ENCODE data around the gene ATP6V1C2.

The ATP6V1C2 gene

GRCh38 chr2:10752236-10752635, 30.8 kb downstream of the ATP6V1C2 start:
- CTCF ChIA-PET, result no interaction called here
- Histone ChIP-seq H3K4me1 (ENCODE audit: control insufficient read depth, insufficient read depth, low read length) (no peaks in the 10 kb centered on the region), H3K36me3 (ENCODE audit: control insufficient read depth in 2 of 2, insufficient read depth in 1 of 2, low read length in 2 of 2) (no peaks in the 10 kb centered on the region), H3K4me3 (ENCODE audit: low read depth, low read length) (no peak overlapping the region), H3K9me3 (ENCODE audit: control insufficient read depth, insufficient read depth, low read depth, low read length) (no peaks in the 10 kb centered on the region), H3K27ac (ENCODE audit: extremely low read depth, low read depth, low read length) (no peak overlapping the region)
- POLR2A ChIA-PET, result no interaction called here
- TF ChIP-seq ZNF23 (tag by site-specific recombination; IDR thresholded peaks at IDR 0.05; ENCODE audit: borderline replicate concordance) (no peak), ZNF426 (tag by site-specific recombination; IDR thresholded peaks at IDR 0.05) (no peak), ZBTB21 (tag by site-specific recombination; IDR thresholded peaks at IDR 0.05) (no peak), ZNF37A (tag by site-specific recombination; IDR thresholded peaks at IDR 0.05) (no peak), SP2 (tag by site-specific recombination; IDR thresholded peaks at IDR 0.05) (no peak), ZNF175 (tag by site-specific recombination; IDR thresholded peaks at IDR 0.05) (no peak), ZNF155 (tag by site-specific recombination; IDR thresholded peaks at IDR 0.05) (no peak), ZNF274 (IDR thresholded peaks at IDR 0.05; ENCODE audit: low read length) (no peak), ZNF274 (tag by site-specific recombination; IDR thresholded peaks at IDR 0.05; ENCODE audit: borderline replicate concordance) (no peak), INSM2 (tag by site-specific recombination; IDR thresholded peaks at IDR 0.05) (no peak), ZNF670 (tag by site-specific recombination; IDR thresholded peaks at IDR 0.05; ENCODE audit: low read depth) (no peak), HOXD13 (CRISPR knock-in tag; IDR thresholded peaks at IDR 0.05; ENCODE audit: borderline replicate concordance) (no peak), ZNF394 (tag by site-specific recombination; IDR thresholded peaks at IDR 0.05; ENCODE audit: borderline replicate concordance) (no peak), ZNF133 (tag by site-specific recombination; IDR thresholded peaks at IDR 0.05) (no peak), ZNF280D (tag by site-specific recombination; IDR thresholded peaks at IDR 0.05) (no peak), ZFP37 (tag by site-specific recombination; IDR thresholded peaks at IDR 0.05) (no peak), ZNF549 (tag by site-specific recombination; IDR thresholded peaks at IDR 0.05) (no peak), MEIS1 (CRISPR knock-in tag; IDR thresholded peaks at IDR 0.05; ENCODE audit: borderline replicate concordance) (no peak), ZNF10 (tag by site-specific recombination; IDR thresholded peaks at IDR 0.05) (no peak), ZNF529 (tag by site-specific recombination; IDR thresholded peaks at IDR 0.05; ENCODE audit: insufficient replicate concordance) (no peak), PRDM2 (tag by site-specific recombination; IDR thresholded peaks at IDR 0.05; ENCODE audit: borderline replicate concordance) (no peak)

Data from HEK293 (cell line).